Stimulated activated CD4-positive, alpha-beta T cell treated with anti-CD3 and anti-CD28 coated beads, Interleukin-1b, Interleukin-23, amount 100 ng/mL, for 1 hour (primary cell): ENCODE results near the gene CERK.

Experiments used
- DNase-seq, 2 donors: peaks; one replicate each; pipeline ENCODE4 v3.0.0-alpha.2; 2020; ENCODE audit warnings: low read depth in 2 of 2

Gene CERK

DNA sequence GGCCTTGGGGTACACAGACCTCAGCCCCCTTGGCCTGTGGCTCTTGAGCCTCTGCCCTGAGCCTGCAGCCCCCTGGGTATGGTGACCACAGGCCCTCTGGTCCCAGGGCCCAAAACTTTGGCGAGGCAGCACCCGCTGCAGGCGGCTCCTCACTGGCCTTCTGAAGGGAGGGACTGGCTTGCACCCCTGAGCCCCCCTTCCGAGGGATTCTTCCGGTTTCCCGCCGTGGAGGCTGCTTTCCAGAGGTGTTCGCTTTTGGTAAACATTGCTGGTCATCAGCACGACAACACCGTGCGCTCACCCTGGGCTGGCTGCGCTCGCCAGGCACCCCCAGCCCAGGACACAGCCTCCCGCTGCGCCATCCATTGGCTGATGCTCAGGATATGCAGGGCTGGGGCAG is 75.8 kb downstream of the CERK start:
- DNase-seq = no peak

DNA sequence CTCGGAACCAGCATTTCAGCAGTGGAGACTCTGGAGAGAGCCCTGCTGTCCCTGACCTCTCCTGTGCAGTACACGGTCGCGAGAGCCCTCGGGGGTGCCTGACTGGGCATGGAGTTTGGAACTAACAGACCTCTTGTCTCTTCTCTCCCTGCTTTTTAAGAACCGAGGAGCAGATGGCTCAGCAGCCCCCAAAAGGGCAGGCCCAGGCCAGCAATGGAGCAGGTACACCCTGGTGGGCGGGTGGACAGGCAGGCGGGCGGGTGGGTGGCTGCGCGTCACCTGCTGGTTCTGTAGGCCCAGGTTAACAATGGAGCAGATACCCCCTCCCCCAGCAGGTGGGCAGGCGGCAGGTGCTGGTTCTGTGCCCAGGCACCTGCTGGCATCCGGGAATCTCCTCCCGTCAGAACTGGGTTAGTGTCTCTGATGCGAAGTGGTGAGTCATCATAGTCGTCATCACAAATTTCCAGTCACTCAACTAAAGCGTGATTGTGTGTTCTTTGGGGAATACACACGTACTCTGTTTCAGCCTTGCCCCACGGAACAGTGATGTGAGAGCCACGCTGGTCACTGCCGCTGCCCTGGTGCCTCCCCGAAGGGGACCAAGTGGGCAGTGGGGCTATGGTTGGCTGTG is 76.7 kb downstream of the CERK start:
- peak in 1 of 2 donors; percentile 28 for DNase-seq

DNA sequence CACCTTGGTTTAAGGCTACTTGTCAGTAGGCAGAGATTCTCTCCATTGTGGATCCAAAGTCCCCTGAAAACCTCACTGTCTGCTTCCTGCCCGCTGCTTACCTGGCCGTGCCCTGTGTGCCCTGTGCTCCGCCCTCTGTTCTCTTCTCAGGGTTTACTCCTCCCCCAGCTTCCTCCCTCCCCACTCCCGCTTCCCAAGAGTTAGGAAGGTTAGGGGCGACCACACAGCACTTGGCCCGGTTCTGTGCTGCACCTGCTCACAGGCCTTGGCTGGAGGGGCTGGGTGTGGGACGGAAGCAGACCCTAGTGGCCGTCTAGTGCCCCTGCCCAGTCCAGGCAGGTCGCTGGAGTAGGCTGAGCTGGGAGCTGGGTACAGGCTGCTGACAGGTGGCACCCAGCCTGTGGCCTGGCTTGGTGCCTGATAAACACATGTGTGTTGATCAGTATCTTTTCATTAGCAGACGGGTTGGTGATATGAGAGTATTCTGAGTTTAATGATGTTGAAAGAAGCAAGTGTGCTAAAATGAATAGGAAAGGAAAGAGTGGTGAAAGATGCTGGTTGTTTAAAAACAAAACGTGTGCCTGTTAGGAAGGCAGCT is 77.3 kb downstream of the CERK start:
- DNase-seq = no peak

DNA sequence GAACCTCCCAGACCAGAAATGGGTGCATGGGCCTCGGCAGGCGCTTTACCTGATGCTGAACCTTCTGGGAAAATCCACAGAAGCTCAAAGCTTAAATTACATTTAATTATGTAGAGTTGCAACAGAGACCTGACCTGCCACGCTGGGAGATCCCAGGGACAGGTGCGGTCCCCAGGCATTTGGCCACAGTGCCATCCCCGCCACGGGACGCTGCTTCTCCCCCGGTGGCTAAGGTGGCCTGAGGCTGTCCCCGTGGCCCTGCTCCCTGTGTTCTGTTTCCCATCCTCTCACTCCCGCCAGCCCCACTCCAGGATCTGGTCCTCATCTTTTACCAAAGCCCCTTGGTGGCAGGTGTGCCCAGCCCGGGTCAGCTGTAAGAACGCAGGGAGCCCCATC is 78.3 kb downstream of the CERK start:
- DNase-seq = no peak

DNA sequence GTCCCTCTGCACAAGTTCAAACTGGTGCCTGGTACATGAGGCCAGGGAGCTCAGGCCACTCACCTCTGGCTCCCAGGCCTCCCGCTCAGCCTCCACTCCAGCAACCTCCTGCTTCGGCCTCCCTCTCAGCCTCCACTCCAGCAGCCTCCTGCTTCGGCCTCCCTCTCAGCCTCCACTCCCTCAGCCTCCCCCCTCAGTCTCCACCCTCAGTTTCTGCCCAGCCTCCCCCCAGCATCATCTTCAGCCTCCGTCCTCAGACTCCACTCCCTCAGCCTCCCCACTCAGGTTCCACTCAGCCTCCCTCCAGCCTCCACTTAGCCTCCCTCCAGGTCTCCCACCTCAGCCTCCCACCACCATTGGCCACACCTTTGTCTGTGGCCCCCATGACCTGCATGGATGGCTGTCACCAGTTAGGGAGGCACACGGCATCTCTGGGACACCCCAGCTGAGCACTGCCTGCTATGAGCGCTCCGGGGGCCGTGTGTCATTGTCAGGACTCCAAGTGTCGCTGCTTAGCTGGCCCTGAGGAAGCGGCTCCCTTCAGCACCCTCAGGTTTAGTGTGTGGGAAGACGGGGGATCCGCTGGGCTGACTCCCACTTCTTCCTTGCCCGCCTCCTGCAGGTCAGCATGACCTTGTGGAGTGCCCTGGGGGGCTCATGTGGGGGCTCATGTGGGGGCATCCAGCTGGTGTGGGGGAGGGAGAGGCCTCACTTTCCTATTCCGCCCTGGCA is 78.8 kb downstream of the CERK start:
- DNase-seq = no peak

DNA sequence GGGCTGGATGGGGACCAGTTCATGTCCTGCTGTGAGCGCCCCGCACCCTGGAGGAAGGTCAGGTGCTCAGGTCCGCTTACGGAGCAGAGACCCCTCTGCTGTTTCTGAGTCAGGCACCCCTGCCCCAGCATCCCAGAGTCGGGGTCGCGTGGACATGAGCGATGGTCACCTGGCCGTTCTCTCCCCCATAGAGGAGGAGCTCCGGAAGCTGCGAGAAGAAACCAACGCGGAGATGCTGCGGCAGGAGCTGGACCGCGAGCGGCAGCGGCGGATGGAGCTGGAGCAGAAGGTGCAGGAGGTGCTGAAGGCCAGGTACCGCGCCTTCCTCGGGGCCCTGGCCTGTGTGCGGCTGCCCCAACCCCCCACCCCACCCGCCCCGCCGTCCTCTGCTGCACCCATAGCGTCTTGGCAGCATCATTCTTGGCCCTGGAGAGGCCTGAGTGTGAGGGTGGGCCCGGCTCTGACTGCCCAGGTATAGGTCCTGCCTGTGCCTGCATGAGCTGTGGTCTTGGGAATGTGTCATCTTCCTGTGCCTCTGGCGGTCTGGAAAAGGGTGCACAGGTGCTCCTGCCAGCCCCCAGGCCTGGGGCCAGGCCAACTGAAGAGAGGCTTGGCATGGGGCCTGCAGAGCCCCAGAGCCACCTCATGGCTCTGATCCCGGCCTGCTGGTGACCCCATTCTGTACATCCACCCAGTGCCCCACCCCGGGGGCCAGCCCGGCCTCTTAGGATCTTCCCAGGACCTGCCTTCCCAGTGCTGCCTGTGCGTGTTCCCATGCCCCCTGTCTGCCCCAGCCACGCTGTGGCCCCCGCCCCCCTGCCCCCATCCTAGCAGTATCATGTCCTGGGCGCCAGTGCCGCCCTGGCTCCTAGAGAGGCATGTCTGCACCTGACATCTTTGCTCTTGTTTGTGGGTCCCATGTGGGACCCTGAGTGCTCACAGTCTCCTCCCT is 79.8 kb downstream of the CERK start:
- no peak for DNase-seq

DNA sequence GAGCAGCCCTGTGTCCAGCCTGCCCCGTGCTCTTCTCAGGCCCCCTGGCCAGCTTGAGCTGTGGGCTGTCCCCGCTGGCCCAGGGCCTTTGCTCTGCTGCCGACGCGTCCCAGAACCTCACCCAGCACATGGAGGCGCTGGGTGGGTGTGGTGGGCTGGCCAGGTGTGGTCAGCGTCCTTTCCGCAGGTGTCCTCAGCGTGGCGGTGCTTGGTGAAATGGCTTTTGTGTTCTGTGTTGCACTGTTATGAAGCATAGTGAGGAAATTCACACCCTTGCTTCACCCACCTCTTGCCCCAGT is 80.4 kb downstream of the CERK start:
- no peak for DNase-seq

DNA sequence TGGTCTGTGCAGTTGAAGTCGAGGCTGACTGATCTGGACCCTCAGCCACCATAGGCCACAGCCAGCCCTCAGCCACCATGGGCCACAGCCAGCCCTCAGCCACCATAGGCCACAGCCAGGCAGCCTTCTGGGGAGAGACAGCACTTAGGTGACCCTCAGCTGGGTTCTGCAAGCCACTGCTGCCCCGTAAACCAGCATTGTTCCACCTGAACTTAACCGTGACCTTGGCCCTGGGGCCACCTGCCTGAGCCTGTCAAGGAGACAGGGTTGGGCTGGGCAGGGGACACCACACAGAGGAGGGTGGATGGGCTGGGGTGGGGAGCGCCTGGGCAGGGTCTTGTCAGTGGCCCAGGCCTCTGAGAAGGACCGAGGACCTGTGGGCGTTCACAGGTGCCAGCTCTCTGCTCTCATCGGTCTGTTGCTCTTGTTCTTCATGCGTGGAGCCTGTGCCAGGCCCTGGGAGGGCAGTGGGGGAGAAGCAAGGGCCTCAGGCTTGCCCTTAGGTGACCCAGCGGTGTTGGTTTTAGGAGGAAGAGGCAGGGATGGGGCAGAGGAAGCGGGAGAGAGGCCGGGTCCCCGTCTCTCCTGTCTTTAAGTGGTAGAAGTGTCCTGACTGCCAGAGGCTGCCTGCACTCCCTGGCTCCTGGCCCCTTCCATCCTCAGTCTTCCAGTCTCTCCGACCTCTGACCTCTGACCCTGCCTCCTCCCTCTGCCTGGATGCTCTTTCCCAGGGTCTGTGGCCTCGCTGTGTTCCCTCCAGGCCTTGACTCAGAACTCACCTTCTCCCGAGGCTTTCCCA is 81.0 kb downstream of the CERK start:
- no peak for DNase-seq

DNA sequence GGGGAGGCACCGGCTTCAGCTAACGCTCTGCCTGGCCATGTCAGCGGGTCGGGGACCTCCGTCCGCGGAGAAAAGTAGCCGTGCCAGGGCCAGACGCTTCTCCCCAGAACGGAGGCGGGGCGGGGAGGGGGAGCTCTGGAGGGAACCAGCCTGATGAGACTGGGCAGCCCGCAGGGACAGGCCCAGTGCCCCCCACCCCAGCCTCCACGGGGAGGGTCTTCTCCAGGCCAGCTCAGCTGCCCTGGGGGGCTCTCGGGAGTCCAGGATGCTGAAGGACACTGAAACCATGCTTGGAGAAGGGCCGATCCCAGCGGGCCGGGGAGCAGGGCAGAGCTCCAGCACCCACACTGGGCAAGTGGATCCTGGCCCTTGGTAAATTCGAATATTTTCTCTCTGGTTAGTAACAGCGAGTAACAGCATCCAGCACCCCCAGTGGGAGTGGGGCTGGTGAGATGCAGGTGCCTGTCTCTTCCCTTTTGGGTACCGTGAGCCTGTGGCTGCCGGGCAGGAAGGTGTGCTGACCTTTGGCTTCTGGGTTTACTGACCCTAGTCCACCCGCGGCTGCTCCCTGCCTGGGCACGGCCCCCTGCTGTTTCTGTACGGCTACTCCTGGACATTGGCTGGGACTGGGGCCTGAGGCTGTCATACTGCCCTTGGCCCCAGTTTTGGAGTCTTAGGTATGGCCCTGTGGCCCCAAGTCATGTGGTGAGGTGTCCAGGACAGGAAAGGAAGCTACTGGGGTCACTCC is 82.0 kb downstream of the CERK start:
- no peak for DNase-seq

DNA sequence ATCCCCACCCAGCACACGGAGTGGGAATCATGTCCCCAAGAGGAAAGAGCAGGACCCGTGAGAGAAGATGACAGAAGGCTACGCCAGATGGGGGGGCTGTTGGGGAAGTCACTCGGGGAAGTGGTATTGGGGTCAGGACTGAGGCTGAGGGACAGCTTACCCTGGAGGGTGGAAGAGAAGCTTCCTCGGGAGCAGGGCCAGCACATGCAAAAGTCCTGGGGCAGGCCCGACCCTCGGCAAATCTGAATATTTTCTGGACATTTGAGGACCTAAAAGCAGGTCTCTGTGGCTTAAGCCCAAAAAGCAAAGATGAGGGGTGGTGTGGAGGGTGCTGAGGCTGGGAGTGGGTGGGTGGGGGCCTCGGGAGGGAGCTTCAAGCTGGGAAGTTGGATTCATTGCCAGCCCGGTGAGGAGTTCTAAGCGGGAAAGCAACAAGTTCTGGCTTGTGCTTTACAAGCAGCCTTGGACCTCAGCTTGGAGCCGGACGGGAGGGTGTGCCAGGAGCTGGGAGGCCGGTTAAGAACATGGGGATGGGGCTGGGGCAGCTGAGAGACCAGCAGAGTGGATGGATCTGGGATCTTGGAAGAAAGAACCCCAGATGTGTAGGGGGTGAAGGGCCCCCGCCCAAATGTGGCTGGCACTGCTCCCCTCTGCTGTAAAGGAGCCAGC is 83.0 kb downstream of the CERK start:
- DNase-seq = no peak

DNA sequence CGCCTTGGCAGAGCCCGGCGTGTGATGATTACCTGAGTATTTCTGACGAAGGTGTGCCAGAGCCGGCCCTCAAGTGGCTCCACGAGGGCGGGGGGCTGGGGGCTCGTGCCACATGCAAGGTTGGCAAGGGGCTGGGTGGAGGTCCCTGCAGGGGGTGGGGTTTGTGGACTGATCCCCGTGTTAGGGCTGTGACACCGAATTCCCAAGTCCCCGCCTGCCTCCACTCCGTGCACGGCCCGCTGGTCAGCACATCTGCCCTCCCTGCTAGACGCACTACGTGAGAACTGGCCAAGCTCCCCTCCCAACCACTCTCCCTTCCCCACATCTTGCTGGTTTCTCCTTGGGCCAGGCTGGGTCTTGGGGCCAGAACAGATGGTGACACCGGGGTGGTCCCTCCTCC is 83.6 kb downstream of the CERK start:
- no peak for DNase-seq

DNA sequence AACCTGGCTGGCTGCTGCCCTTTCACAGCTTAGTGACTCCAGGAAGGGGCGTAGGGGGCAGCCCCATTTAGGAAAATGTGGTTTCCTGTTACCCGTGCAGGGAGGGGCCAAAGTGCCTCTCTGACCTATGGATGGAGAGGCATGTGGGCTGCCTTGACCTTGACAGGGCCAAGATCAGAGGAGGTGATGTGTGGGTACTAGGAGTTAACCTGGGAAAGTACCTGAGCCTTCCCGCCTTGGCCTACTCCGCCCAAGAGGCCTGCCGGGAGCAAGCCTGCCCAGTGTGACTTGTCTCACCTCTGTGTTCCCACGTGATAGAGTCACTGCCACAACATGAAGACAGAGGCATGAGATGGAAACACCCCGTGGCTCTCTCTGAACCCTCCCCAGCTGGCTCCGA is 84.5 kb downstream of the CERK start:
- DNase-seq = no peak

DNA sequence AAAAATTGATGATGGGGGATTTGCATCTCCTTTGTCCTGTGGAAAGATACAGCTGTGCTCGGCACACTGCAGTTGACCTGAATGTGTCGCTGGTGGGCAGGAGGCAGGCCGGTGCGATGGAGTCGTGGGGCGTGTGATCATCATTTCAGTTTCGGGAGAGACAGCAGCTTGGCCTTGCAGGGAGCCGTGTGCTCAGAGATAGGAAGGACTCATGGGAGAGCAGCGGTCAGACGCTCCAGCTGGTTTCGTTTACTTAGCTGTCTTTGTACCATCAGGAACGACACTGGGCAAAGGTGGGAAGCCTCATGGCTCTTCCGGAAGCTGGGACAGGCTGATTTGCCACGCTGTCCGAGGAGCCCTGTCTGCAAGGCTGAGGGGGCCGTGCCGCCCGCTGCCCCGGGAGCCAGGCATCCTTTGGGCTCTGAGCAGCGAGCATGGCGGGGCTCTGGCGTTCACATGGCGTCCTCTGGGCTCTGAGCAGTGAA is 85.2 kb downstream of the CERK start:
- DNase-seq = no peak

DNA sequence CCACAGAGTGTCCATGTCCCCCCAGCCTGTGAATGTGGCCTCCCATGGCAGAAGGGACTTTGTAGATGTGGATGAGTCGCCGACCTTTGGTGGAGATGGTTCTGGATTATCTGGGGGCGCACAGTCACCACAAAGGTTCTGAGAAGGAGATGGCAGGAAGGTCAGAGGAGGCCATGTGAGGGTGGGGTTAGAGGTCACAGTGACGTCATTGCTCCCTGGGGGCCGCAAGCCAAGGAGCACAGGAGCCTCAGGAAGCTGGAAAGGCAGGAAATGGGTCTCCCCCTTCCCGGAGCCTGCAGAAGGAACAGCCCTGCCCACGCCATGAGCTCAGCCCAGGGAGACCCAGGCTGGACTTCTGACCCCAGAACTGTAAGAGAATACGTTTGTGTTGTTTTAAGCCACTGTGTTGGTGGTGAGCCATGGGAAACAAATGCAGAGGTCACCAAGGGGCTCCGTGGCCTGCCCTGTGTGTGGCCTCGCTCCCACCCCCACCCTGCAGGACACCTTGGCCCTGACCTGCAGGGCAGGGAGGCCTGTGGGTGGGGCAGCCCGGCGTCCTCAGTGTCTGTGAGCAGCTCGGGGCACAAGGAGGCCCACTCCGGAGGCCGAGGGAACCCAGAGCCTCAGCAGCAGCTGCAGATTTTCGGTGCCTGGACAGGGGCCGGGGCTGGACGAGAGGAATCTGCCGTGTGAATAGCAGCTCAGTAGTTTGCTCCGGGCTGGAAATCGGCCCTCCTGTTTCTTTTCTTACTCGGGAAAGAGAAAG is 85.8 kb downstream of the CERK start:
- no peak for DNase-seq

DNA sequence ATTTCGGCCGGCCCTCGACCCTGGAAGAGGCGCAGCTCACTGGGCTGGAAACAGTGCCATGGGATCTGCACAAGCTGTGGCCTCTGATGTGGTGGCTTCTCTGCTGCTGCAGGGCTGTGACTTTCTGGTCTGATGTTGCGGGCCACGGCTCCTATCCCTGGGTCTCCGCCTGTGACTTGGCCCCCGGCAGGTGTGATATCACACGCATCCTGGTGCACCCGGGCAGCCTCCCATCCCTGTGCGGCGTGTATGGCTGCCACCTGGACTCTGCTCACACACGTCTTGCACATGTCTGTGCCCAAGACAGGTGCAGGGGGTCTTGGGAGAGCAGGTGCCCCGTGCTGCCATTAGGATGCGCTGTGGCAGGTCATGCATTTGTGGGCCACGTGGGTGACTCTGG is 86.7 kb downstream of the CERK start:
- DNase-seq = no peak

DNA sequence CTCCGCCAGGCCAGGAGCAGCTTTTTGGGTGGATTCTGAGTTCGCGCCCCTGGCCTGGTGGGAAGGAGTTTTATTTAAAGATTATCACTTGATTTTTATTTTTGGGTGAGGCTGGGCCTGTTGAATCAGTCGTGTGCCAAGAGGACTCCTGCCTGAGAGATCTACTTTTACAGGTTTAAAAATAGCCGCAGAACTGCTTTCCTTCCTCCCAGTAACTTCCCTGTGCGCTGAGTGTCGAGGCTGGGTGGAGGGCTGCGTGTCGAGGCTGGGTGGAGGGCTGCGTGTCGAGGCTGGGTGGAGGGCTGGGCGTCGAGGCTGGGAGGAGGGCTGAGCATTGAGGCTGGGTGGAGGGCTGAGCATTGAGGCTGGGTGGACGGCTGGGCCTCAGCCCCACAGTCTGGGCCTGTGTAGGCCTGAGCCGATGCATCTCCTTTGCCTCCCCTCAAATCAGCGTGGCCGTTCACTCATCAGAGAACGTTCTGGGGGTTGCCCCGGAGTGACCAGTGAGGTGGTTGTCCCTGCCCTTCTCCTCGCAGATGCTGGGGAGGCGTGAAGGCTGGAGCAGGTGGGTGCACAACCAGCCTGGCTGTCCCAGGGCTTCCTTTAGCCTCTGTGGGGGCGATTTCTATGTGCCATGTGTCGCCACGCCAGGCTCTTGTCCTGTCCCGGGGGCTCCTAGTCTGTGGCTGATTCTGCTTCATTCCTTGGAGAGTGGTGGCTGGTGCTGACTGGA is 87.8 kb downstream of the CERK start:
- no peak for DNase-seq

DNA sequence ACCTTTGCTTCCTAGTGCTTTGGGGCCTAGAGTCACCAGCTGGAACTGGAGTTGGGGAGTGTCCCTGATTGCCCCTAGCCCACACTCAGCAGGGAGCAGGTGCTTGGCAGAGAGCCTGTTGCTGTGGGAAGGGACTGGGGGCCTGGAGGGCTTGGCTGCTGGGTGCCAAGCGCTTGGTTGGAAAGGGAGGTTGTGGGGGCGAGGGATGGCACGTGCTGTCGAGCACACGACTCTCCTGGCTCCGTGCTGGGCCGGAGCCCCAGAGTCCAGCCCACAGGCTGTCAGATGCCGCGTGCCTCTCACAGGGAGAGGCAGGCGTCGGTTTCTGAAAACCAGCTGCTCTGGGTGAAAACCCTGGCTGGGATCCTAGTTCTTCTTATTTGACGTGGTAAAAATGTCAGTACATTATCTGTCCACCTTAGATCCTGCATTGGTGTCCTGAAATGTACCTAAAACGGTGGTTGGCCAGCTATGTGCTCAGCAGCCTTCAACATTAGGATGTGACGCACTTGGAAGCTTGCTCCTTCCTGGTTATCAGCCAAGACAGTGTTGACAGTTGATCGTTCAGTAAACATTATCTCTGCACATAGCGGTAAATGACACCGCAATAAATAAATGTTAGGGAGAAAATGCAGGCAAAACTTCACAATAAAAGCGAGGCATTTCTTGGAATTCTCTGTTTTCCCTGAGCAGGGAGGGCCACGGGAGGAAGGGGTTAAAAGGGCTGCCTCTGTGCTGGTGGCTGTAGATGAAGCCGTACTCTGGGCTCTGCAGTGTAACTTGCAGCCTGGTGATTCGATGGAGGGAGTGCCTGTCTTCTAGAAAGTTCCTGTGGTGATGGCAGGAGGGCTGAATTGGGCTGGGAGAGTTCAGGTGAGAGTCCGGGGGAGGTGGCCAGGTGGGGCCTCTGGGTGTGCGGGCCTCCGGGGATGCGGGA is 88.6 kb downstream of the CERK start:
- DNase-seq = no peak
